22Rv1 (cell line): ENCODE results near the gene RCSD1.

Experiments
- H3K27ac ChIP-seq: fragments of 450-650 bp; 2 replicates; pipeline ENCODE4 v1.5.1; 2017
- CTCF ChIP-seq: fragments of 450-650 bp; IDR thresholded peaks from 2 replicates; pipeline ENCODE4 v1.5.1; 2017; ENCODE audit warnings: mild to moderate bottlenecking
- ZFX ChIP-seq: fragments of 450-650 bp; IDR thresholded peaks from 2 replicates; pipeline ENCODE4 v1.6.1; 2017; ENCODE audit warnings: antibody characterized with exemption, borderline replicate concordance

RCSD1 gene

GRCh38 chr1:167663002-167663772 lies 33.2 kb downstream of the RCSD1 start:
- H3K27ac ChIP-seq: no peak overlapping the region

GRCh38 chr1:167665469-167665868 lies 35.4 kb downstream of the RCSD1 start:
- no peak overlapping the region for H3K27ac ChIP-seq
- TF ChIP-seq ZFX (no peak), CTCF (no peak)

More at GRCh38 chr1:167663002-167663772, 33.2 kb downstream of the RCSD1 start:
- no peak for TF ChIP-seq ZFX
- TF ChIP-seq CTCF: no peak

- TF ChIP-seq ZFX: no peak
- TF ChIP-seq CTCF: no peak
- H3K27ac ChIP-seq: no peak overlapping the region
Observed at GRCh38 chr1:167666416-167666815, 36.4 kb downstream of the RCSD1 start.

- TF ChIP-seq ZFX: no peak
- no peak for TF ChIP-seq CTCF
- H3K27ac ChIP-seq: no peak overlapping the region
Observed at GRCh38 chr1:167667536-167667935, 37.5 kb downstream of the RCSD1 start.

GRCh38 chr1:167668108-167668507 lies 38.1 kb downstream of the RCSD1 start:
- TF ChIP-seq ZFX: no peak
- TF ChIP-seq CTCF: no peak
- H3K27ac ChIP-seq: no peak overlapping the region

- TF ChIP-seq CTCF: no peak
- TF ChIP-seq ZFX: no peak
- H3K27ac ChIP-seq: no peak overlapping the region
Observed at GRCh38 chr1:167669209-167670124, 39.4 kb downstream of the RCSD1 start.
